ENCODE measurements around the gene LRP6. TPM values are rescaled to one million over a fixed set of nuclear protein-coding genes. Genes with fewer than 3 reads are reported as not detected.

The LRP6 gene
- total RNA-seq, 1 donor from 2014 or later: 15.2 TPM

DNA sequence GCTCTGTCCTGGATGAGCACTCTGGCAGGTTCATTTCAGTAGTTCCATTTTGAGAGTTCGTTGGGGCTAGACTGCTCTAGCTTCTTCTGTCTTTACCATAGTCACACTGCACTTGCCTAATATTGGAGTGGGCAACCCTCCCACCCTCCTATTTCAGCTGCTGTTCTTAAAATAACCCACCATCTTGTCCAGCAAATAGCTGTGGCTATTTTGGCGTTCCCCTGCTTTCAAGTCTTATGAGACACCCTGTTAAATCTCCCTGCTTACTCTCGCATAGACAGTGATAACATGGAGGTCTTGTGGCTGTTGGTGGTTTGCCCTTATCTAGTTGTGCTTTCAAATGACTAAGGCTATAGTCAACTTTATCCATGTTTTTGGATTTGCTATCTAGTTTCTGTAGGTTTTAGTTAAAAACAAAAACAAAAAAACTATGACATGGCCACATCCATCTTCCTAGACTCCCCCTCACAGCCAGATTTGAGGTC, 65.5 kb downstream of the LRP6 start:
- Histone ChIP-seq H3K4me3 (ENCODE audit: low read depth, low read length) (no peak overlapping the region), H3K27me3 (ENCODE audit: control insufficient read depth, insufficient read depth, low read length) (no peaks in the 10 kb centered on the region), H3K36me3 (ENCODE audit: control insufficient read depth, insufficient read depth, low read length) (no peaks in the 10 kb centered on the region)
- DNase-seq (ENCODE audit: low read depth): no peak
- TF ChIP-seq, protein P1, sequence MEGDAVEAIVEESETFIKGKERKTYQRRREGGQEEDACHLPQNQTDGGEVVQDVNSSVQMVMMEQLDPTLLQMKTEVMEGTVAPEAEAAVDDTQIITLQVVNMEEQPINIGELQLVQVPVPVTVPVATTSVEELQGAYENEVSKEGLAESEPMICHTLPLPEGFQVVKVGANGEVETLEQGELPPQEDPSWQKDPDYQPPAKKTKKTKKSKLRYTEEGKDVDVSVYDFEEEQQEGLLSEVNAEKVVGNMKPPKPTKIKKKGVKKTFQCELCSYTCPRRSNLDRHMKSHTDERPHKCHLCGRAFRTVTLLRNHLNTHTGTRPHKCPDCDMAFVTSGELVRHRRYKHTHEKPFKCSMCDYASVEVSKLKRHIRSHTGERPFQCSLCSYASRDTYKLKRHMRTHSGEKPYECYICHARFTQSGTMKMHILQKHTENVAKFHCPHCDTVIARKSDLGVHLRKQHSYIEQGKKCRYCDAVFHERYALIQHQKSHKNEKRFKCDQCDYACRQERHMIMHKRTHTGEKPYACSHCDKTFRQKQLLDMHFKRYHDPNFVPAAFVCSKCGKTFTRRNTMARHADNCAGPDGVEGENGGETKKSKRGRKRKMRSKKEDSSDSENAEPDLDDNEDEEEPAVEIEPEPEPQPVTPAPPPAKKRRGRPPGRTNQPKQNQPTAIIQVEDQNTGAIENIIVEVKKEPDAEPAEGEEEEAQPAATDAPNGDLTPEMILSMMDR (IDR thresholded peaks at IDR 0.05; ENCODE audit: insufficient read depth, low read length, poor library complexity, severe bottlenecking): no peak

DNA sequence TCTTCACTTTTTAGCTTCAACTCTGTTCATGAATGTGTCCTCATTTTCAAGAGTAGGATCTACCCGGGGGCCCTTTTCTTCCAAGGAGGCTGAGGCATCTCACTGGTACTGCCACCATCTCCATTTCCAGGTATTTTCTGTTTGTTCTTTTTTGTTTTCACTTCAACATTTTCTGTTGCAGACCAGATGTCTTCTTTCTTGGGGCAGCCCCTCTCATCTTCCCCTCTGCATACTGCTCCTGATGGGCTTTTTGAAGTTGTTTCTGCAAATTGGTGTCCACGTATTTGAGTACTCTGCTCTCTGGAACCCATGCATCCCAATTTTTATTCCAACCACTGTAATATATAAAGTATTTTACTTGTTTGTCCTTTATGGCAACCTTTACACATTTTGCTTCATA, 66.5 kb downstream of the LRP6 start:
- H3K27me3 ChIP-seq (ENCODE audit: control insufficient read depth, insufficient read depth, low read length): no peaks in the 10 kb centered on the region
- no peaks in the 10 kb centered on the region for H3K36me3 ChIP-seq (ENCODE audit: control insufficient read depth, insufficient read depth, low read length)
- no peak overlapping the region for H3K4me3 ChIP-seq (ENCODE audit: low read depth, low read length)
- no peak for DNase-seq (ENCODE audit: low read depth)
- TF ChIP-seq, protein P1 (IDR thresholded peaks at IDR 0.05; ENCODE audit: insufficient read depth, low read length, poor library complexity, severe bottlenecking): no peak

DNA sequence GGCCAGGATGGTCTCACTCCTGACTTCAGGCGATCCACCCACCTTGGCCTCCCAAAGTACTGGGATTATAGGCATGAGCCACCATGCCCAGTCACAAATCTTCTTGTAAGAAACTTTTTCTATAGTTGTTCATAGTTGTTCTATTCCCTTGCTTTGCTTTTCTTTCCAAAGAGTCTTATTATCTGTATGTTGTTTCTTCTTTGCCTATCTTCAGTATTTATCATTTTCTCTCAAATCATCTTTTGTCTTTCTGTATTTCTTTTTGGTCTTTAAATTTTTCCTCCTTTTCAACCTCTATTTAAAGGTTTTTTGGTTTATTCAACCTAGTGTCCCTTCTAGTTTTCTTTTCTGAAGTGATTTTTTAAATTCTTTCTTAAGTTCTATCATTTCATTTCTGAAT, 68.7 kb downstream of the LRP6 start:
- Histone ChIP-seq H3K4me3 (ENCODE audit: low read depth, low read length) (no peak overlapping the region), H3K36me3 (ENCODE audit: control insufficient read depth, insufficient read depth, low read length) (no peaks in the 10 kb centered on the region), H3K27me3 (ENCODE audit: control insufficient read depth, insufficient read depth, low read length) (no peaks in the 10 kb centered on the region)
- TF ChIP-seq, protein P1 (IDR thresholded peaks at IDR 0.05; ENCODE audit: insufficient read depth, low read length, poor library complexity, severe bottlenecking): no peak
- no peak for DNase-seq (ENCODE audit: low read depth)

DNA sequence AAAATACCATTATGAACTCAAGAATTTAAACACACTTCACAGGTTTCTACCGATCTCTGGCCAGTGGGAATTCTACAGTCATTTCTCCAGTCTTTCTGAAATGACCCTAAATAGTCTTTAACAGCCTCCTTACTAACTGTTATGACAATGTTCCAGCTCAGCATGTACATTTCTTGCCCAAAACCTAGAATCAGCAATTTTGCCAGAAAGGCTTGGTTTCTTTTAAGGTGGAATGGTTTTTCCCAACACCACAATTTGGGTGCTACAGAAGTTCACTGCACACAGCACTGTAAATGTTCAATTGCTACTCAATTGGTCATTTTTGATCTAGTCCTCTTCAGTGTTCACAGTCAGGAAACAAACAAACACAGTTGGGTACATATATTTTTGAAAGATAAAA, 69.7 kb downstream of the LRP6 start:
- no peak overlapping the region for H3K4me3 ChIP-seq (ENCODE audit: low read depth, low read length)
- no peak for DNase-seq (ENCODE audit: low read depth)
- TF ChIP-seq, protein P1 (IDR thresholded peaks at IDR 0.05; ENCODE audit: insufficient read depth, low read length, poor library complexity, severe bottlenecking): no peak

DNA sequence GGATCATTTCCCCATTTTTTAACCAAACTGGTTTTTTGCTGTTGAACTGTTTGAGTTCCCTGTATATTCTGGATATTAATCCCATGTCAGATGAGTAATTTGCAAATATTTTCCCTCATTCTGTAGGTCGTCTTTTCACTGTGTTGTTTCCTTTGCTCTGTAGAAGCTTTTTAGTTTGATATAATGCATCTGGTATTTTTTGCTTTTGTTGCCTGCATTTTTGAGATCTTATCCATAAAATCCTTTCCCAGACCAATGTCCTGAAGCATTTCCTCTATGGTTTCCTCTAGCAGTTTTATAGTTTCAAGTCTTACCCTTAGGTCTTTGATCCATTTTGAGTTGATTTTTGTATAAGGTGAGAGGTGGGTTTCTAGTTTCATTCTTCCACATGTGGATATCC, 71.3 kb downstream of the LRP6 start:
- DNase-seq (ENCODE audit: low read depth): no peak
- no peaks in the 10 kb centered on the region for H3K36me3 ChIP-seq (ENCODE audit: control insufficient read depth, insufficient read depth, low read length)
- H3K27me3 ChIP-seq (ENCODE audit: control insufficient read depth, insufficient read depth, low read length): no peaks in the 10 kb centered on the region
- TF ChIP-seq, protein P1 (IDR thresholded peaks at IDR 0.05; ENCODE audit: insufficient read depth, low read length, poor library complexity, severe bottlenecking): no peak
- no peak overlapping the region for H3K4me3 ChIP-seq (ENCODE audit: low read depth, low read length)

More for the DNA sequence above, 69.7 kb downstream of the LRP6 start:
- no peaks in the 10 kb centered on the region for H3K27me3 ChIP-seq (ENCODE audit: control insufficient read depth, insufficient read depth, low read length)
- H3K36me3 ChIP-seq (ENCODE audit: control insufficient read depth, insufficient read depth, low read length): no peaks in the 10 kb centered on the region

DNA sequence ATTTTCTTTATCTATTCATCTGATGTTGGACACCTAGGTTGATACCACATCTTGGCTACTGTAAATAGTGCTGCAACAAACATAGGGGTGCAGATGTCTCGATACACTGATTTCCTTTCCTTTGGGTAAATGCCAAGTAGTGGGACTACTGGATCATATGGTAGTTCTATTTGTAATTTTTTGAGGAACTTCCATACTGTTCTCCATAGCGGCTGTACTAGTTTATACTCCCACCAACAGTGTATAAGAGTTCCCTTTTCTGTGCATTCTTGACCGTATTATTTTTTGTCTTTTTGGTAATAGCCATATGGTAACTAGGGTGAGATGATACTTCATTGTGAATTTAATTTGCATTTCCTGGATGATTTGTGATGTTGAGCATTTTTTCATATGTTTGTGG, 71.8 kb downstream of the LRP6 start:
- DNase-seq (ENCODE audit: low read depth): no peak
- no peak overlapping the region for H3K4me3 ChIP-seq (ENCODE audit: low read depth, low read length)
- H3K27me3 ChIP-seq (ENCODE audit: control insufficient read depth, insufficient read depth, low read length): no peaks in the 10 kb centered on the region
- no peaks in the 10 kb centered on the region for H3K36me3 ChIP-seq (ENCODE audit: control insufficient read depth, insufficient read depth, low read length)
- TF ChIP-seq, protein P1 (IDR thresholded peaks at IDR 0.05; ENCODE audit: insufficient read depth, low read length, poor library complexity, severe bottlenecking): no peak
